Measurements from ENCODE around the gene KDM4C. TPM values are rescaled to one million over a fixed set of nuclear protein-coding genes. Genes with fewer than 3 reads are reported as not detected.
A peak's percentile ranks its signal among the peaks of the same experiment; 100 is the strongest.

The KDM4C gene
- total and polyA plus RNA-seq, 2 of the 13 experiments (the other 11 are each of a cell fraction or from before 2014, with no cell fraction given), result 19.4 to 23.6 TPM

- TF ChIP-seq ZNF710 (CRISPR knock-in tag; IDR thresholded peaks at IDR 0.05; ENCODE audit: borderline replicate concordance) (peak; percentile 80; the same call in 1 of the 2 replicates), ZNF816 (CRISPR knock-in tag; IDR thresholded peaks at IDR 0.05; ENCODE audit: borderline replicate concordance) (no peak), MED1 (CRISPR knock-in tag; IDR thresholded peaks at IDR 0.05) (peak; percentile 96), ZNF501 (CRISPR knock-in tag; IDR thresholded peaks at IDR 0.05) (peak; percentile 36; the same call in 1 of the 2 replicates), ZNF407 (CRISPR knock-in tag; IDR thresholded peaks at IDR 0.05; ENCODE audit: not compliant biosample characterization) (no peak), SMC3 (IDR thresholded peaks at IDR 0.05; ENCODE audit: low read length) (no peak), ELF1 (CRISPR knock-in tag; IDR thresholded peaks at IDR 0.05) (peak; percentile 52), ZBTB20 (CRISPR knock-in tag; IDR thresholded peaks at IDR 0.05; ENCODE audit: borderline replicate concordance, low read depth) (peak; percentile 85; the same call in 1 of the 2 replicates), ZBTB44 (CRISPR knock-in tag; IDR thresholded peaks at IDR 0.05) (no peak), THAP11 (CRISPR knock-in tag; IDR thresholded peaks at IDR 0.05) (peak; percentile 33; the same call in 1 of the 2 replicates), POLR2G (IDR thresholded peaks at IDR 0.05; ENCODE audit: low read depth, low read length) (peak; percentile 51; the same call in 1 of the 2 replicates), ZNF639 (CRISPR knock-in tag; conservative IDR thresholded peaks at IDR 0.05) (no peak), NONO (IDR thresholded peaks at IDR 0.05) (no peak), NONO (CRISPR knock-in tag; conservative IDR thresholded peaks at IDR 0.05) (peak; percentile 63; the same call in 1 of the 2 replicates), ZNF780A (CRISPR knock-in tag; IDR thresholded peaks at IDR 0.05) (no peak), ZSCAN25 (CRISPR knock-in tag; IDR thresholded peaks at IDR 0.05) (0 out of 2 replicates have a peak, but pooled peaks have one; percentile 39), ZNF329 (CRISPR knock-in tag; IDR thresholded peaks at IDR 0.05; ENCODE audit: low read depth) (no peak), SRY (CRISPR knock-in tag; IDR thresholded peaks at IDR 0.05) (no peak)
Observed at GRCh38 chr9:6897898-6898302, 140.1 kb downstream of the KDM4C start (continued).
